ENCODE results near the gene AGAP3. TPM values are rescaled to one million over a fixed set of nuclear protein-coding genes. Genes with fewer than 3 reads are reported as not detected.

The AGAP3 gene
- total and polyA plus RNA-seq, 7 experiments from 2014 or later: 6.0 to 70.6 (median 36.4) TPM

DNA sequence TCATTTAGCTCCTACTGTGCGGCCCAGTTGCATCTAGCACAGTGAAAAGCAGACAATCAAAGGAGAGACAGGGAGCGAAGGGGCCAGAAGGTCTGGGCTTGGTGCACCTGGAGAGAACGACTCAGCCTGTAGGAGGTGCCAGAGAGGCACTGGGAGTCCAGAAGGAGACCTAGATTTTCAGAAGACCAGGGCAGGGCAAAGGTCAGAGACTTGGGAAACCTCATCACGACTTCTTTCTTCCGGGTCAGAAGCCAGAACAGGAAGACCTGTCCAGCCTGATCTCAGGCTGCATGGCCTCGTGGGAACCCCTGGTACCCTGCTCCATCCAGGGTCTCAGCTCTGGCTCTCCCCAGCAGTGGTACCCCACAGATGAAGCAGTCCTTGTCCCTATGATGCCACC is 5.2 kb downstream of the AGAP3 start:
- Mint-ChIP-seq H3K4me1 (peaks cover 8 to 26% (median 23%) of the 10 kb centered on the region in 7 donors), H3K9me3 (peaks cover 0 to 1% (median 0%) of the 10 kb centered on the region in 11 donors), H3K36me3 (no peaks in the 10 kb centered on the region), H3K27me3 (no peaks in the 10 kb centered on the region), H3K4me3 (no peak overlapping the region), H3K27ac (peak overlapping the region in 1 of 9 donors; percentile 43)
- peaks cover 5 to 9% of the 10 kb centered on the region in 2 donors for H3K4me1 ChIP-seq (ENCODE audit: control insufficient read depth in 2 of 2, insufficient read depth in 2 of 2, low read length in 2 of 2)
- intact Hi-C loops (cut with micrococcal nuclease): loop anchor here in 1 of 2 donors (5.0 kb wide), 1 partner anchor 34 kb away; the partner anchor contains the start of genes CDK5 and SLC4A2
- no peaks in the 10 kb centered on the region for H3K36me3 ChIP-seq (ENCODE audit: control insufficient read depth in 2 of 3, insufficient read depth in 3 of 3, low read length in 3 of 3)
- POLR2A ChIA-PET: no interaction called here
- no peak overlapping the region for H3K27ac ChIP-seq (ENCODE audit: low read depth, low read length)
- H3K9me3 ChIP-seq (ENCODE audit: control insufficient read depth in 2 of 3, low read length in 3 of 3): no peaks in the 10 kb centered on the region
- no peak overlapping the region for H3K4me3 ChIP-seq (ENCODE audit: low read length)
- DNase-seq: no peak
- no peak for ATAC-seq
- H3K27me3 ChIP-seq (ENCODE audit: control insufficient read depth in 2 of 2, insufficient read depth in 2 of 2, low read length in 2 of 2): no peaks in the 10 kb centered on the region
- CTCF ChIA-PET: no interaction called here

DNA sequence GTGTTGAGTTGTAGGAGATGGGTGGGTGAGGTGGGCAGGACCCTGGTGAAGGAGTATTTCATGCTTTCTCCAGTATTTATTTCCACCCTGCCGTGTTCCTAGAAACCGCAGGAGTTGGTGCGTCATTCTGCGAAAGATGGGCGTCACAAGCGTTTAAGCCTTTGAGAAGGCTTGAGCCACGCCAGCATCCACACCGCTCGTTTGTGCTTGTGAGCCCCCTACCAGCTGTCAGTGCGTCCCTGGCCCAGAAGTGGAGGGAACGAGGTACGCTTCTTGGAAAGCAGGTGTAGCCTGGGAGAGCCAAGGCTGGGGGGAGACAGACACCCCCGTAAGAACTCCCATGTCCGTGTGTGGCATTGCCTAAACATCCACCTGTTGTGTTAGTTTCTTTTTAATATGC is 5.7 kb downstream of the AGAP3 start:
- peaks cover 5 to 9% of the 10 kb centered on the region in 2 donors for H3K4me1 ChIP-seq (ENCODE audit: control insufficient read depth in 2 of 2, insufficient read depth in 2 of 2, low read length in 2 of 2)
- DNase-seq (no peak), ATAC-seq (no peak)
- Mint-ChIP-seq H3K4me1 (peaks cover 8 to 26% (median 20%) of the 10 kb centered on the region in 7 donors), H3K9me3 (peaks cover 0 to 1% (median 0%) of the 10 kb centered on the region in 11 donors), H3K27me3 (no peaks in the 10 kb centered on the region), H3K4me3 (no peak overlapping the region), H3K36me3 (no peaks in the 10 kb centered on the region), H3K27ac (no peak overlapping the region)
- ChIA-PET CTCF (no interaction called here), POLR2A (interaction anchor here (0.7 kb wide), 1 partner anchor 16 kb away, joined by 3 read pairs; no protein-coding TSS in a partner anchor)
- intact Hi-C loops (cut with micrococcal nuclease): loop anchor here in 1 of 2 donors (5.0 kb wide), 1 partner anchor 35 kb away; the partner anchor contains the start of genes CDK5 and SLC4A2
- no peaks in the 10 kb centered on the region for H3K9me3 ChIP-seq (ENCODE audit: control insufficient read depth in 2 of 3, low read length in 3 of 3)
- no peaks in the 10 kb centered on the region for H3K36me3 ChIP-seq (ENCODE audit: control insufficient read depth in 2 of 3, insufficient read depth in 3 of 3, low read length in 3 of 3)
- no peak overlapping the region for H3K4me3 ChIP-seq (ENCODE audit: low read length)
- H3K27me3 ChIP-seq (ENCODE audit: control insufficient read depth in 2 of 2, insufficient read depth in 2 of 2, low read length in 2 of 2): no peaks in the 10 kb centered on the region
- no peak overlapping the region for H3K27ac ChIP-seq (ENCODE audit: low read depth, low read length)

DNA sequence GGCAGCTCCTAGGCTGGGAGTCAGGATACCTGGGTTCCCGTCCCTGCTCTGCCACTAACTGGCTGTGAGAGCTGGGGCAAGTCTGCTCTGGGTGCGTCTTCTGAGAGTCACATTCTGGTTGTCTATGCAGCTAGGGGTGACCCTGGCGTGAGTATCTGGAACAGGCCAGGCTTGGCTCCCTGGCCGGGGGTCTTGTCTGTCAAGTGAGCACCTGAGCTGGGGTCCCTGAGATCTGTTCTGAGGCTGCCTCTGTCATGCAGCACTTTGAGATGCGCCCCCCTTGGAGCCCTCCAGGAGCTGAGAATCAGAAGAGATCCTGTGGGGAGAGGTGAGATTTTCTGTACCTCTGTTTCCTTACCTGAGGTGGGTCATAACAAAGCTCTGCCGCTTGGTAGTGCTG is 7.5 kb downstream of the AGAP3 start:
- intact Hi-C loops (cut with micrococcal nuclease): loop anchor here in 1 of 2 donors (5.0 kb wide), 1 partner anchor 36 kb away; the partner anchor contains the start of genes CDK5 and SLC4A2
- no peaks in the 10 kb centered on the region for H3K36me3 Mint-ChIP-seq
- ChIA-PET CTCF (interaction anchor here (1.1 kb wide), 1 partner anchor 17 kb away, joined by 7 read pairs; no protein-coding TSS in a partner anchor), POLR2A (no interaction called here)
- Histone ChIP-seq H3K36me3 (ENCODE audit: control insufficient read depth in 2 of 3, insufficient read depth in 3 of 3, low read length in 3 of 3) (no peaks in the 10 kb centered on the region), H3K27ac (ENCODE audit: low read depth, low read length) (no peak overlapping the region), H3K27me3 (ENCODE audit: control insufficient read depth in 2 of 2, insufficient read depth in 2 of 2, low read length in 2 of 2) (no peaks in the 10 kb centered on the region), H3K9me3 (ENCODE audit: control insufficient read depth in 2 of 3, low read length in 3 of 3) (no peaks in the 10 kb centered on the region), H3K4me1 (ENCODE audit: control insufficient read depth in 2 of 2, insufficient read depth in 2 of 2, low read length in 2 of 2) (no peaks in the 10 kb centered on the region), H3K4me3 (ENCODE audit: low read length) (no peak overlapping the region)
- no peak overlapping the region for H3K4me3 Mint-ChIP-seq
- peaks cover 0 to 1% (median 0%) of the 10 kb centered on the region in 11 donors for H3K9me3 Mint-ChIP-seq
- no peaks in the 10 kb centered on the region for H3K27me3 Mint-ChIP-seq
- no peak for DNase-seq
- no peak for ATAC-seq
- H3K4me1 Mint-ChIP-seq: peaks cover 3 to 20% (median 16%) of the 10 kb centered on the region in 7 donors
- H3K27ac Mint-ChIP-seq: no peak overlapping the region

DNA sequence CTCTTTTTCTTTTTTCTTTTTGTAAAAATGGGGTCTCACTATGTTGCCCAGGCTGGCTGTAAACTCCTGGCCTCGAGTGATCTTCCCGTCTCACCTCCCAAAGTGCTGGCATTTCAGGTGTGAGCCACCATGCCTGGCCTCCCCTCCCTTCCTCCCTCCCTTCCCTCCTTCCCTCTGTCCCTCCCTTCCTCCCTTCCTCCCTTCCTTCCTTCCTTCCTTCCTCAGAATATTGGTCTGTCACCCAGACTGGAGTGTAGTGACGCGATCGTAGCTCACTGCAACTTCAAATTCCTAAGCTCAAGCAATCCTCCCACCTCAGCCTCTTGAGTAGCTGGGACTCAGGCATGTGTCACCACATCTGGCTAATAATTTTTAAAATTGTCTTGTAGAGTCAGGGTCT is 8.4 kb downstream of the AGAP3 start:
- ATAC-seq (no peak), DNase-seq (no peak)
- H3K36me3 Mint-ChIP-seq: no peaks in the 10 kb centered on the region
- no peaks in the 10 kb centered on the region for H3K9me3 ChIP-seq (ENCODE audit: control insufficient read depth in 2 of 3, low read length in 3 of 3)
- ChIA-PET CTCF (no interaction called here), POLR2A (interaction anchor here (1.3 kb wide), 1 partner anchor 12 kb away, joined by 4 read pairs; the partner anchor contains the start of gene TMUB1)
- H3K27ac Mint-ChIP-seq: peak overlapping the region in 1 of 9 donors; percentile 3
- no peak overlapping the region for H3K4me3 ChIP-seq (ENCODE audit: low read length)
- no peak overlapping the region for H3K4me3 Mint-ChIP-seq
- no peaks in the 10 kb centered on the region for H3K36me3 ChIP-seq (ENCODE audit: control insufficient read depth in 2 of 3, insufficient read depth in 3 of 3, low read length in 3 of 3)
- H3K27me3 ChIP-seq (ENCODE audit: control insufficient read depth in 2 of 2, insufficient read depth in 2 of 2, low read length in 2 of 2): no peaks in the 10 kb centered on the region
- H3K4me1 Mint-ChIP-seq: peaks cover 0 to 10% (median 8%) of the 10 kb centered on the region in 7 donors
- no peaks in the 10 kb centered on the region for H3K27me3 Mint-ChIP-seq
- no peak overlapping the region for H3K27ac ChIP-seq (ENCODE audit: low read depth, low read length)
- peaks cover 0 to 1% (median 0%) of the 10 kb centered on the region in 11 donors for H3K9me3 Mint-ChIP-seq
- no peaks in the 10 kb centered on the region for H3K4me1 ChIP-seq (ENCODE audit: control insufficient read depth in 2 of 2, insufficient read depth in 2 of 2, low read length in 2 of 2)
- intact Hi-C loops (cut with micrococcal nuclease): loop anchor here in 1 of 2 donors (5.0 kb wide), 1 partner anchor 37 kb away; the partner anchor contains the start of genes CDK5 and SLC4A2

DNA sequence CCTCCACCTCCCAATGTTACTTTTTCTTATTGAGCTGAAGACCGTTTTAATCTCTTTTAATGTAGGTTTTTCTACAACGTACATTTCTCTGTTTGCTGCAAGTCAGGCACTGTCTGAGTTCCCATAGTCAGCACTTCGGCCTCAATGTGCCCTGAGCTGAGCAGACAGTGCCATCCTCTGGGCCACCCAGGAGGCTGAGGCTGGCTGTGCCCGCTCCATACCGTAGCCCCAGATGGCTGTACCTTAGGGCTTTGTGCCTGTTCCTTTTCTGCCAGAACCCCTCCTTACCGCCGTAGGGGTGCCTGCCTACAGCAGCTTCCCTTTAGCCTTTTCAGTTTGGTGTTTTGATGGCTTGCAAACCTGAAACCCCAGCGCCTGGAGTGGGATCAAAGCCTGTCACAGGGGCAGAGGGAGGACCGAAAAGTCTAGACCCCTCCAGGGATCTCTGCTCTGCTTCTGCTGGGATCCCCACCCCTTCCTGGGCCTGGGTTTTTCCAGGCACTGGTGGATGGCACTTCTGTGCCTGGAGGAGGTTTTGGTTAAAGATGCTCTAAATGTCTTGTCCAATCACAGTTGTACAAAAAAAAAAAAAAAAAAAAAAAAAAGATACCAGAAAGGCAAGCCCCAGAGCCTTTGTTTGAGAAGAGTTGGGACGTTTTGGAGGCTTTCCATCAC is 9.0 kb downstream of the AGAP3 start:
- Histone ChIP-seq H3K27ac (ENCODE audit: low read depth, low read length) (no peak overlapping the region), H3K4me1 (ENCODE audit: control insufficient read depth in 2 of 2, insufficient read depth in 2 of 2, low read length in 2 of 2) (no peaks in the 10 kb centered on the region), H3K27me3 (ENCODE audit: control insufficient read depth in 2 of 2, insufficient read depth in 2 of 2, low read length in 2 of 2) (no peaks in the 10 kb centered on the region), H3K4me3 (ENCODE audit: low read length) (no peak overlapping the region), H3K9me3 (ENCODE audit: control insufficient read depth in 2 of 3, low read length in 3 of 3) (no peaks in the 10 kb centered on the region), H3K36me3 (ENCODE audit: control insufficient read depth in 2 of 3, insufficient read depth in 3 of 3, low read length in 3 of 3) (no peaks in the 10 kb centered on the region)
- no peak for ATAC-seq
- Mint-ChIP-seq H3K4me3 (no peak overlapping the region), H3K27me3 (no peaks in the 10 kb centered on the region), H3K27ac (peak overlapping the region in 1 of 9 donors; percentile 3), H3K36me3 (no peaks in the 10 kb centered on the region), H3K9me3 (peaks cover 0 to 1% (median 0%) of the 10 kb centered on the region in 11 donors), H3K4me1 (peaks cover 0 to 8% (median 5%) of the 10 kb centered on the region in 7 donors)
- ChIA-PET POLR2A (interaction anchor here (1.3 kb wide), 1 partner anchor 12 kb away, joined by 4 read pairs; the partner anchor contains the start of gene TMUB1), CTCF (no interaction called here)
- intact Hi-C loops (cut with micrococcal nuclease): no loop called here
- DNase-seq: no peak

DNA sequence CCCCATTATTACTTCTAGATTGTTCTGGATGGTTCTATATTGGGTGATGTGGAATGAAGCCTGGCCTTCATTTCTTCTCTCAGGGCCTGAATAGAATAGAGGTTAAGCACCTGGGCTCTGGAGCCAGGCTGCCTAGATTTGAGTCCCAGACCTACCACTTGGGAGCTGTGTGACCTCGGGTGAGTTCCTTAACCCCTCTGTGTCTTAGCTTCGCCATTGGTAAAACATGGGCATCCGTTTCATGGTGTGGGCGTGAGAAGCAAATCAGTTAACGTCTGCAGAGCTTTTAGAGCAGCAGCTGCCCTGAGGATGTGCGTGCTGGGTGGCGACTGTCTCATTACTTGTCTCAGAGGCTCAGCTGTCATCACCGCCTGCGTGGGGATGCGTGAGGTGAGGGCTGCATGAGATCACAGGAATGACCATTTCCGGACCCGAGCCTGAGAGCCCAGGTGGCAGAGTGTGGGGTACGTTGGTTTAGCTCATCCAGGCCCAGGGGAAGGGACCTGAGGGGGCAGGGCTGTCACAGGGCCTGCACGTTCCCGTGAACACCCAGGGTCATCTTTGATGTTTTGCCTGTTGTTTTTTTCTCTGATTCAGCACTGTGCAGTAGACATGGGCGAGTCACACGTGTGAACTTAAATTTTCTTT is 9.7 kb downstream of the AGAP3 start:
- Histone ChIP-seq H3K9me3 (ENCODE audit: control insufficient read depth in 2 of 3, low read length in 3 of 3) (no peaks in the 10 kb centered on the region), H3K4me1 (ENCODE audit: control insufficient read depth in 2 of 2, insufficient read depth in 2 of 2, low read length in 2 of 2) (no peaks in the 10 kb centered on the region), H3K36me3 (ENCODE audit: control insufficient read depth in 2 of 3, insufficient read depth in 3 of 3, low read length in 3 of 3) (no peaks in the 10 kb centered on the region), H3K27me3 (ENCODE audit: control insufficient read depth in 2 of 2, insufficient read depth in 2 of 2, low read length in 2 of 2) (no peaks in the 10 kb centered on the region), H3K4me3 (ENCODE audit: low read length) (no peak overlapping the region), H3K27ac (ENCODE audit: low read depth, low read length) (no peak overlapping the region)
- Mint-ChIP-seq H3K27me3 (no peaks in the 10 kb centered on the region), H3K27ac (no peak overlapping the region), H3K36me3 (no peaks in the 10 kb centered on the region), H3K9me3 (peaks cover 0 to 1% (median 0%) of the 10 kb centered on the region in 11 donors), H3K4me1 (peaks cover 0 to 8% (median 5%) of the 10 kb centered on the region in 7 donors), H3K4me3 (no peak overlapping the region)
- CTCF ChIA-PET: interaction anchor here (0.9 kb wide), 1 partner anchor 33 kb away, joined by 3 read pairs; no protein-coding TSS in a partner anchor
- DNase-seq (no peak), ATAC-seq (peak; percentile 26)
- intact Hi-C loops (cut with micrococcal nuclease): no loop called here
- POLR2A ChIA-PET: no interaction called here
